H1 (cell line): Measurements from ENCODE around the gene FLRT2. TPM values are rescaled to one million over a fixed set of nuclear protein-coding genes. Genes with fewer than 3 reads are reported as not detected.

ENCODE experiments used
- CTCF ChIA-PET: fragments of 300-600 bp; sonication (Branson Sonifier 250); formaldehyde crosslinking; loops from one replicate; lab custom pipeline; 2021; ENCODE audit not compliant: partially characterized antibody; lab: Charles Lee
- POLR2A ChIA-PET: fragments of 300-600 bp; sonication (Branson Sonifier 250); formaldehyde crosslinking; loops from one replicate; lab custom pipeline; 2021; ENCODE audit warnings: inconsistent platforms; ENCODE audit not compliant: partially characterized antibody; lab: Charles Lee
- DNase-seq, 2 experiments: peaks; one replicate each; pipeline versions ENCODE4 v3.0.0 to v3.0.0-alpha.2; 2010 to 2022; ENCODE audit warnings: low spot score in 2 of 2, low read depth in 1 of 2, mixed read lengths in 1 of 2
- FAIRE-seq: peaks from 2 replicates; lab custom pipeline; 2011; peaks lifted over from hg19 to GRCh38; lab: Jason Lieb, UNC
- H2AFZ ChIP-seq: 2 replicates; pipeline ENCODE4 v1.8.1; 2012; ENCODE audit warnings: low read length, inconsistent platforms
- H2AK5ac ChIP-seq: 2 replicates; pipeline ENCODE4 v1.6.1; 2013; ENCODE audit warnings: low read depth, low read length
- H2BK120ac ChIP-seq: replicated peaks from 2 replicates; pipeline ENCODE3; 2013; ENCODE audit warnings: low read depth, low read length, inconsistent platforms
- H2BK12ac ChIP-seq: 2 replicates; pipeline ENCODE4 v1.6.1; 2013; ENCODE audit warnings: low read depth, low read length
- H2BK15ac ChIP-seq: 2 replicates; pipeline ENCODE4 v1.6.1; 2013; ENCODE audit warnings: low read length
- H2BK20ac ChIP-seq: 2 replicates; pipeline ENCODE4 v1.6.1; 2013; ENCODE audit warnings: low read length
- H2BK5ac ChIP-seq: 2 replicates; pipeline ENCODE4 v1.6.1; 2013; ENCODE audit warnings: low read depth, low read length
- H3K14ac ChIP-seq: 2 replicates; pipeline ENCODE4 v1.6.1; 2013; ENCODE audit warnings: inconsistent platforms; ENCODE audit not compliant: insufficient read length
- H3K18ac ChIP-seq: 2 replicates; pipeline ENCODE4 v1.6.1; 2013; ENCODE audit warnings: low read length; ENCODE audit errors: extremely low read depth
- H3K23ac ChIP-seq: 2 replicates; pipeline ENCODE4 v1.6.1; 2013; ENCODE audit warnings: inconsistent platforms; ENCODE audit not compliant: insufficient read length
- H3K23me2 ChIP-seq: 2 replicates; pipeline ENCODE4 v1.6.1; 2013; ENCODE audit warnings: low read depth, low read length
- H3K27ac ChIP-seq: 2 replicates; pipeline ENCODE4 v1.6.1; 2011; ENCODE audit warnings: low read depth, low read length, inconsistent platforms
- H3K27me3 ChIP-seq, 4 experiments: replicated peaks in 1 of 4; 1 replicate in 1 of 4; 2 replicates in 3 of 4; pipeline versions ENCODE4 v1.6.1 to v1.8.1; 2011 to 2013; ENCODE audit warnings: low read length in 3 of 4, mild to moderate bottlenecking in 3 of 4, inconsistent platforms in 2 of 4, mixed read lengths in 2 of 4, moderate library complexity in 1 of 4; ENCODE audit not compliant: control insufficient read depth in 3 of 4, insufficient read depth in 3 of 4; ENCODE audit errors: extremely low read depth in 1 of 4
- H3K36me3 ChIP-seq, 4 experiments: 2 replicates each; pipeline versions ENCODE4 v1.6.1 to v1.8.1; 2011 to 2013; ENCODE audit warnings: mild to moderate bottlenecking in 4 of 4, low read length in 3 of 4, moderate library complexity in 2 of 4, control low read depth in 1 of 4, inconsistent platforms in 1 of 4; ENCODE audit not compliant: insufficient read depth in 4 of 4, control insufficient read depth in 2 of 4
- H3K4ac ChIP-seq: replicated peaks from 2 replicates; pipeline ENCODE3; 2013; ENCODE audit warnings: low read length, low read depth, mixed read lengths, inconsistent platforms; ENCODE audit not compliant: insufficient read length
- H3K4me1 ChIP-seq, 4 experiments: replicated peaks in 1 of 4; 1 replicate in 1 of 4; 2 replicates in 3 of 4; pipeline versions ENCODE4 v1.6.1 to v1.8.1; 2011 to 2013; ENCODE audit warnings: low read length in 3 of 4, inconsistent platforms in 2 of 4, mixed read lengths in 1 of 4; ENCODE audit not compliant: insufficient read depth in 4 of 4, control insufficient read depth in 3 of 4
- H3K4me2 ChIP-seq, 2 experiments: 2 replicates each; pipeline versions ENCODE4 v1.6.1 to v1.8.1; 2011 to 2013; ENCODE audit warnings: low read depth in 2 of 2, low read length in 2 of 2, control low read depth in 1 of 2, inconsistent platforms in 1 of 2, mild to moderate bottlenecking in 1 of 2; ENCODE audit not compliant: insufficient read depth in 1 of 2
- H3K4me3 ChIP-seq, 4 experiments: fragments of 200-600, 300-600 bp in 1 of 4; sonication (generic), shearing (Covaris generic), sonication (Bioruptor Twin) in 1 of 4; 2 replicates each; pipeline versions ENCODE4 v1.5.1 to v1.8.1; 2011 to 2016; ENCODE audit warnings: low read length in 4 of 4, low read depth in 3 of 4, control low read depth in 2 of 4, inconsistent platforms in 2 of 4, mild to moderate bottlenecking in 2 of 4, mixed read lengths in 1 of 4, moderate library complexity in 1 of 4; ENCODE audit not compliant: insufficient read depth in 2 of 4; ENCODE audit errors: extremely low read depth in 1 of 4
- H3K56ac ChIP-seq: replicated peaks from 2 replicates; pipeline ENCODE3; 2013; ENCODE audit warnings: low read depth, mild to moderate bottlenecking, mixed read lengths, low read length, inconsistent platforms; ENCODE audit not compliant: insufficient read length
- H3K79me1 ChIP-seq: 2 replicates; pipeline ENCODE4 v1.6.1; 2013; ENCODE audit warnings: low read depth, low read length, control low read depth
- H3K79me2 ChIP-seq, 2 experiments: 2 replicates each; pipeline versions ENCODE4 v1.6.1 to v1.8.1; 2012 to 2013; ENCODE audit warnings: low read length in 2 of 2, mild to moderate bottlenecking in 2 of 2, inconsistent platforms in 1 of 2; ENCODE audit not compliant: insufficient read depth in 2 of 2, control insufficient read depth in 1 of 2
- H3K9ac ChIP-seq, 4 experiments: replicated peaks in 1 of 4; 1 replicate in 1 of 4; 2 replicates in 3 of 4; pipeline versions ENCODE4 v1.6.1 to v1.8.1; 2011 to 2013; ENCODE audit warnings: low read depth in 3 of 4, low read length in 3 of 4, control low read depth in 2 of 4, mild to moderate bottlenecking in 2 of 4, moderate library complexity in 2 of 4, inconsistent platforms in 1 of 4; ENCODE audit errors: extremely low read depth in 1 of 4
- H3K9me3 ChIP-seq, 2 experiments: 2 replicates each; pipeline versions ENCODE4 v1.6.1 to v1.8.1; 2012 to 2013; ENCODE audit warnings: mild to moderate bottlenecking in 2 of 2, moderate library complexity in 2 of 2, control low read depth in 1 of 2, inconsistent platforms in 1 of 2, low read depth in 1 of 2, low read length in 1 of 2, mixed read lengths in 1 of 2; ENCODE audit not compliant: insufficient read depth in 2 of 2
- H4K20me1 ChIP-seq, 2 experiments: replicated peaks in 1 of 2; 2 replicates each; pipeline versions ENCODE3 to v1.8.1; 2011 to 2013; ENCODE audit warnings: inconsistent platforms in 2 of 2, low read length in 2 of 2, mild to moderate bottlenecking in 1 of 2; ENCODE audit not compliant: insufficient read depth in 2 of 2, control insufficient read depth in 1 of 2
- H4K5ac ChIP-seq: 2 replicates; pipeline ENCODE4 v1.6.1; 2013; ENCODE audit warnings: low read length, low read depth, mixed read lengths, inconsistent platforms; ENCODE audit not compliant: insufficient read length
- H4K8ac ChIP-seq: 2 replicates; pipeline ENCODE4 v1.8.0; 2013; ENCODE audit warnings: mild to moderate bottlenecking, moderate library complexity, low read length, inconsistent platforms; ENCODE audit not compliant: insufficient read depth; ENCODE audit errors: extremely low read depth
- H4K91ac ChIP-seq: replicated peaks from 2 replicates; pipeline ENCODE3; 2013; ENCODE audit warnings: low read length, mixed read lengths, inconsistent platforms; ENCODE audit not compliant: insufficient read length
- ASH2L ChIP-seq: fragments of 200-600, 300-600 bp; sonication (generic); IDR thresholded peaks from one replicate; pipeline ENCODE4 v1.7.1; 2017; ENCODE audit warnings: low read length
- CBX5 ChIP-seq: fragments of 300-800, 300-1000 bp; sonication (generic); IDR thresholded peaks from 2 replicates; pipeline ENCODE4 v1.7.1; 2016; ENCODE audit warnings: antibody characterized with exemption, low read length, low read depth
- CHD1 ChIP-seq: IDR thresholded peaks from 2 replicates; pipeline ENCODE4 v1.6.1; 2012; ENCODE audit warnings: low read depth, low read length, improper control_type of control experiment
- CREB1 ChIP-seq: IDR thresholded peaks from 2 replicates; pipeline ENCODE4 v1.6.1; 2012; ENCODE audit warnings: inconsistent platforms
- EP300 ChIP-seq, 2 experiments: IDR thresholded peaks; 1 replicate in 1 of 2; 2 replicates in 1 of 2; pipeline ENCODE4 v1.6.1; 2011 to 2012; ENCODE audit warnings: low read depth in 2 of 2, low read length in 2 of 2, mild to moderate bottlenecking in 2 of 2, borderline replicate concordance in 1 of 2, inconsistent platforms in 1 of 2, moderate library complexity in 1 of 2
- FOSL1 ChIP-seq: IDR thresholded peaks from 2 replicates; pipeline ENCODE4 v1.6.1; 2011; ENCODE audit warnings: mild to moderate bottlenecking, low read depth, low read length, moderate library complexity; ENCODE audit not compliant: insufficient read depth
- GABPA ChIP-seq: IDR thresholded peaks from 2 replicates; pipeline ENCODE4 v1.6.1; 2011; ENCODE audit warnings: mild to moderate bottlenecking, low read length, moderate library complexity, borderline replicate concordance; ENCODE audit not compliant: insufficient read depth
- JUND ChIP-seq: IDR thresholded peaks from 2 replicates; pipeline ENCODE4 v1.6.1; 2011; ENCODE audit warnings: mild to moderate bottlenecking, improper control_type of control experiment, low read length
- KDM5A ChIP-seq: fragments of 200-600 bp; IDR thresholded peaks from 2 replicates; pipeline ENCODE4 v1.7.1; 2012; ENCODE audit warnings: mild to moderate bottlenecking, low read length, inconsistent platforms, mixed read lengths
- MAFK ChIP-seq: IDR thresholded peaks from 2 replicates; pipeline ENCODE4 v1.6.1; 2012; ENCODE audit warnings: low read depth, mild to moderate bottlenecking, improper control_type of control experiment, low read length
- RNF2 ChIP-seq: fragments of 200-900, 300-1000 bp; sonication (generic); IDR thresholded peaks from 2 replicates; pipeline ENCODE4 v1.7.1; 2016; ENCODE audit warnings: borderline replicate concordance, low read depth, mild to moderate bottlenecking, antibody characterized with exemption, low read length; ENCODE audit not compliant: poor library complexity, severe bottlenecking; ENCODE audit errors: missing control alignments
- SIN3A ChIP-seq, 2 experiments: IDR thresholded peaks in 1 of 2; conservative IDR thresholded peaks in 1 of 2; 2 replicates each; pipeline ENCODE4 v1.6.1; 2011 to 2012; ENCODE audit warnings: low read length in 2 of 2, improper control_type of control experiment in 1 of 2, low read depth in 1 of 2, mild to moderate bottlenecking in 1 of 2
- SP1 ChIP-seq: IDR thresholded peaks from 2 replicates; pipeline ENCODE4 v1.6.1; 2011; ENCODE audit warnings: low read depth, low read length
- TAF1 ChIP-seq: IDR thresholded peaks from 2 replicates; pipeline ENCODE4 v1.6.1; 2011; ENCODE audit warnings: mild to moderate bottlenecking, low read depth, low read length
- whole genome bisulfite sequencing, 2 experiments: shearing (Covaris generic) in 1 of 2; methylation state at CpG; one replicate each; pipeline versions ENCODE4 v1.1.6 to v1.1.7; 2013 to 2015; ENCODE audit warnings: low lambda C conversion rate in 2 of 2, mixed read lengths in 2 of 2, inconsistent platforms in 1 of 2, low coverage in 1 of 2, missing lambda C conversion rate in 1 of 2; ENCODE audit not compliant: insufficient replicate concordance in 2 of 2, insufficient coverage in 1 of 2, insufficient read length in 1 of 2; ENCODE audit errors: extremely low coverage in 1 of 2, missing lambda C conversion rate in 1 of 2; 5-methylcytosine and 5-hydroxymethylcytosine counted together
- polyA plus RNA-seq, 7 experiments: library from polyadenylated mRNA; depleted of rRNA in 3 of 7; stranded (reverse) in 5 of 7; unstranded in 2 of 7; fragments of >200 nt in 5 of 7; fragments of 200-250 nt in 2 of 7; gene quantifications; 1 replicate in 5 of 7; 2 replicates in 1 of 7; 4 replicates in 1 of 7; pipeline versions ENCODE4 v1.2.1 to v1.2.3, GENCODE V29; 2011 to 2013; ENCODE audit warnings: missing spikeins in 2 of 7, mixed read lengths in 2 of 7
- total RNA-seq: library from RNA; stranded (reverse); fragmentation: NEBNext Ultra II Directional; extraction: Animal tissue kit (Norgen Biotek cat#: 25700); gene quantifications from 2 replicates; pipeline ENCODE4 v1.2.1, GENCODE V29; 2021

FLRT2 gene
- total and polyA plus RNA-seq, 2 of the 8 experiments (the other 6 are each of a cell fraction or from before 2014, with no cell fraction given), result 2.4 to 6.9 TPM

DNA sequence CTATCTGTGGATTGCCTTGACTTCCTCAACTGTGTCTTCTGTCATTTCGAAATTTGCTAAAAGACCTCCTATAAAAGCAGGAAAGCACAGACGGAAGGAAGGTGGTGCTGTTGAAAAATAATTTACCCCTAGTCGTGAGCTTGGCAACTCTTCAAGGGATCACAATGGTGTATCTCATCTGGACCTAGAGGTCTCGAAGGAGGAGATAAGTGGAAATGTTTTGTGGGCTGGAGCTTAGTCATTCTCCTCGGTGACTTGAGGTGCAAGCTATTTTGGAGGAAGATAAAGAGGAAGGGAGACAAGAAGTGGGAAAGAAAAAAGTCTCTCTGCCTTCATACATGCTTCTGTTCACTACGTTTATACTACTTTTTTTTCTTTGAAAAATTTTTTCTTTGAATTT is 89.9 kb downstream of the FLRT2 start:
- Histone ChIP-seq H2BK12ac (no peak overlapping the region), H2BK15ac (no peak overlapping the region), H3K18ac (no peak overlapping the region), H3K79me1 (no peaks in the 10 kb centered on the region), H3K23ac (no peak overlapping the region), H3K4me2 (no peak overlapping the region), H3K14ac (no peak overlapping the region), H3K4me3 (no peak overlapping the region), H2AFZ (no peak overlapping the region), H4K91ac (no peak overlapping the region), H3K79me2 (no peaks in the 10 kb centered on the region), H3K4ac (no peak overlapping the region), H3K9ac (no peak overlapping the region), H3K9me3 (no peaks in the 10 kb centered on the region), H3K4me1 (no peaks in the 10 kb centered on the region; a peak in 1 of 7 replicates), H4K8ac (no peak overlapping the region), H4K20me1 (no peaks in the 10 kb centered on the region), H2BK5ac (no peak overlapping the region), H3K36me3 (no peaks in the 10 kb centered on the region; a peak in 2 of 8 replicates), H2AK5ac (no peak overlapping the region), H2BK120ac (no peak overlapping the region), H3K27me3 (no peaks in the 10 kb centered on the region), H3K23me2 (no peaks in the 10 kb centered on the region), H3K56ac (no peak overlapping the region), H4K5ac (no peak overlapping the region), H2BK20ac (no peak overlapping the region), H3K27ac (no peak overlapping the region)
- FAIRE-seq, result no peak
- DNase-seq, result no peak
- POLR2A ChIA-PET, result no interaction called here
- CTCF ChIA-PET, result interaction anchor here (1.2 kb wide), 2 partner anchors 8 to 235 kb away, joined by 3 to 4 read pairs; no protein-coding TSS in a partner anchor
- WGBS, 2 experiments, result 87% methylated on average over 6 of the region's 6 CpGs; no CpG with 5 or more reads in 1 of the 2 experiments
- TF ChIP-seq SP1 (no peak), RNF2 (no peak), JUND (no peak), EP300 (IDR thresholded peaks at IDR 0.05; ENCODE audit: borderline replicate concordance in 1 of 2, low read depth in 2 of 2, low read length in 2 of 2) (no peak), GABPA (no peak), CREB1 (no peak), FOSL1 (no peak), SIN3A (conservative IDR thresholded peaks at IDR 0.05 in 1 of 2, IDR thresholded peaks at IDR 0.05 in 1 of 2; ENCODE audit: low read depth in 1 of 2, low read length in 2 of 2) (no peak), KDM5A (no peak), ASH2L (no peak), TAF1 (no peak), CBX5 (no peak), MAFK (no peak), CHD1 (no peak)
